Neutrophil (primary cell): ENCODE measurements around the gene BSDC1.
"Not testable (repeated sequence)": the region's sequence is repeated elsewhere in the genome, so short reads cannot be mapped to it uniquely, and the experiment has no call there.

ENCODE experiments used
- H3K27ac ChIP-seq: fragments of 200-600 bp; sonication (generic); 2 replicates; pipeline ENCODE4 v1.5.1; 2016; ENCODE audit warnings: mild to moderate bottlenecking, moderate library complexity
- H3K27me3 ChIP-seq: fragments of 200-600 bp; sonication (generic); 2 replicates; pipeline ENCODE4 v1.6.0; 2016; ENCODE audit warnings: mild to moderate bottlenecking
- H3K36me3 ChIP-seq: fragments of 200-600 bp; sonication (generic); 2 replicates; pipeline ENCODE4 v1.5.1; 2017
- H3K4me1 ChIP-seq, 2 experiments: fragments of 200-600 bp in 1 of 2; sonication (generic) in 1 of 2; 1 replicate in 1 of 2; 2 replicates in 1 of 2; pipeline versions ENCODE4 v1.5.1 to v1.6.1; 2013 to 2016; ENCODE audit warnings: low read depth in 1 of 2, low read length in 1 of 2, mild to moderate bottlenecking in 1 of 2, moderate library complexity in 1 of 2; ENCODE audit not compliant: control insufficient read depth in 1 of 2, insufficient read depth in 1 of 2
- H3K4me3 ChIP-seq, 2 experiments: fragments of 200-600 bp in 1 of 2; sonication (generic) in 1 of 2; 1 replicate in 1 of 2; 2 replicates in 1 of 2; pipeline ENCODE4 v1.5.1; 2013 to 2016; ENCODE audit warnings: low read depth in 1 of 2, low read length in 1 of 2, mild to moderate bottlenecking in 1 of 2, moderate library complexity in 1 of 2
- H3K9me3 ChIP-seq: fragments of 200-600 bp; sonication (generic); 2 replicates; pipeline ENCODE4 v1.5.1; 2016
- CTCF ChIP-seq: fragments of 200-600 bp; sonication (generic); IDR thresholded peaks from 2 replicates; pipeline ENCODE4 v1.5.1; 2016; ENCODE audit warnings: antibody characterized with exemption

The BSDC1 gene

GRCh38 chr1:32398401-32398800, 4.2 kb upstream of the BSDC1 start:
- H3K27me3 ChIP-seq, result no peaks in the 10 kb centered on the region
- no peaks in the 10 kb centered on the region for H3K36me3 ChIP-seq
- no peak overlapping the region for H3K27ac ChIP-seq
- H3K4me1 ChIP-seq, result peaks cover 15 to 17% of the 10 kb centered on the region in 2 experiments
- TF ChIP-seq CTCF, result no peak
- H3K4me3 ChIP-seq, result no peak overlapping the region
- H3K9me3 ChIP-seq, result no peaks in the 10 kb centered on the region

GRCh38 chr1:32396524-32396923, 2.3 kb upstream of the BSDC1 start:
- H3K9me3 ChIP-seq, H3K36me3 ChIP-seq, H3K4me3 ChIP-seq, H3K27ac ChIP-seq, H3K27me3 ChIP-seq: not testable (repeated sequence)
- H3K4me1 ChIP-seq, result peaks cover 34 to 35% of the 10 kb centered on the region in 2 experiments

- Histone ChIP-seq H3K4me1 (peaks cover 48 to 49% of the 10 kb centered on the region in 2 experiments), H3K4me3 (peak overlapping the region; percentile 73 to 93), H3K36me3 (no peaks in the 10 kb centered on the region), H3K27ac (peak overlapping the region; percentile 88), H3K9me3 (no peaks in the 10 kb centered on the region), H3K27me3 (no peaks in the 10 kb centered on the region)
- TF ChIP-seq CTCF, result no peak
These were observed 720 bp upstream of the BSDC1 start for GRCh38 chr1:32394890-32395432.

GRCh38 chr1:32393832-32394140, 455 bp downstream of the BSDC1 start:
- Histone ChIP-seq H3K9me3 (no peaks in the 10 kb centered on the region), H3K4me1 (peaks cover 51 to 52% of the 10 kb centered on the region in 2 experiments), H3K36me3 (peaks cover 8% of the 10 kb centered on the region), H3K27me3 (no peaks in the 10 kb centered on the region), H3K27ac (peak overlapping the region; percentile 88), H3K4me3 (peak overlapping the region; percentile 73 to 93)
- TF ChIP-seq CTCF, result no peak

- Histone ChIP-seq H3K4me1 (peaks cover 51 to 52% of the 10 kb centered on the region in 2 experiments), H3K27me3 (no peaks in the 10 kb centered on the region), H3K4me3 (peak overlapping the region; percentile 73 to 93), H3K27ac (peak overlapping the region; percentile 88), H3K36me3 (peaks cover 14% of the 10 kb centered on the region), H3K9me3 (no peaks in the 10 kb centered on the region)
- no peak for TF ChIP-seq CTCF
These were observed 1.1 kb downstream of the BSDC1 start for GRCh38 chr1:32393136-32393535.

- no peak for TF ChIP-seq CTCF
- Histone ChIP-seq H3K27me3 (no peaks in the 10 kb centered on the region), H3K27ac (peak overlapping the region; percentile 88), H3K36me3 (peaks cover 22% of the 10 kb centered on the region), H3K4me1 (peaks cover 51 to 52% of the 10 kb centered on the region in 2 experiments), H3K9me3 (no peaks in the 10 kb centered on the region), H3K4me3 (no peak overlapping the region)
These were observed 1.9 kb downstream of the BSDC1 start for GRCh38 chr1:32392325-32392724.
